Thyroid gland (tissue), 4 donors: ENCODE measurements around the gene IL2RA. TPM values are rescaled to one million over a fixed set of nuclear protein-coding genes. Genes with fewer than 3 reads are reported as not detected.
A peak's percentile ranks its signal among the peaks of the same experiment; 100 is the strongest.

Source experiments
- DNase-seq, 2 donors: peaks; one replicate each; pipeline ENCODE4 v3.0.0-alpha.2; 2019
- H3K27ac ChIP-seq, 3 donors: fragments of 200-600 bp; sonication (generic); 1 replicate in 2 of 3; 2 replicates in 1 of 3; pipeline ENCODE4 v1.5.1; 2016 to 2019; ENCODE audit warnings: mild to moderate bottlenecking in 1 of 3, moderate library complexity in 1 of 3
- H3K27me3 ChIP-seq: fragments of 200-600 bp; sonication (generic); one replicate; pipeline ENCODE4 v1.5.1; 2019
- H3K36me3 ChIP-seq, 2 donors: fragments of 200-600 bp; sonication (generic); one replicate each; pipeline ENCODE4 v1.5.1; 2016 to 2019
- H3K4me1 ChIP-seq, 2 donors: fragments of 200-600 bp; sonication (generic); one replicate each; pipeline ENCODE4 v1.5.1; 2017 to 2019
- H3K4me3 ChIP-seq, 3 donors: fragments of 200-600 bp; sonication (generic); replicated peaks in 1 of 3; 1 replicate in 2 of 3; 2 replicates in 1 of 3; pipeline ENCODE4 v1.5.1; 2016; ENCODE audit warnings: mild to moderate bottlenecking in 1 of 3
- H3K9me3 ChIP-seq: fragments of 200-600 bp; sonication (generic); one replicate; pipeline ENCODE4 v1.5.1; 2017
- CTCF ChIP-seq, 6 experiments: fragments of 200-600 bp in 3 of 6; fragments of 450-650 bp in 3 of 6; sonication (generic) in 3 of 6; IDR thresholded peaks; one replicate each; pipeline ENCODE4 v1.5.1; 2016 to 2019; ENCODE audit warnings: antibody characterized with exemption in 6 of 6, mild to moderate bottlenecking in 2 of 6, inconsistent platforms in 1 of 6, moderate library complexity in 1 of 6
- POLR2A ChIP-seq, 2 donors: fragments of 450-650 bp; IDR thresholded peaks; one replicate each; pipeline ENCODE4 v1.6.1; 2017; ENCODE audit warnings: antibody characterized with exemption in 2 of 2, mild to moderate bottlenecking in 2 of 2, moderate library complexity in 1 of 2
- WGBS, 2 donors: methylation state at CpG; one replicate each; pipeline ENCODE4 v1.1.5; 2017; 5-methylcytosine and 5-hydroxymethylcytosine counted together
- intact Hi-C: fragments of 100-400 bp; cut with DNase I; formaldehyde crosslinking; loops from one replicate; pipeline ENCODE4 v1.15.1; 2023
- total RNA-seq, 4 donors: library from RNA; depleted of rRNA; stranded (reverse); fragments of >200 nt; gene quantifications; one replicate each; pipeline ENCODE4 v1.2.3, GENCODE V29; 2016

IL2RA gene
- total RNA-seq, 4 donors from 2014 or later = 1.7 to 11.3 (median 2.3) TPM

GRCh38 chr10:5985029-5985428 is 77.1 kb downstream of the IL2RA start:
- Histone ChIP-seq H3K27me3 (no peaks in the 10 kb centered on the region), H3K4me1 (no peaks in the 10 kb centered on the region), H3K9me3 (no peaks in the 10 kb centered on the region), H3K27ac (no peak overlapping the region), H3K36me3 (no peaks in the 10 kb centered on the region), H3K4me3 (no peak overlapping the region)
- 85 to 86% methylated on average over 5 of the region's 5 CpGs for WGBS, 2 donors
- DNase-seq = no peak
- TF ChIP-seq POLR2A (IDR thresholded peaks at IDR 0.05) = no peak
- TF ChIP-seq CTCF (IDR thresholded peaks at IDR 0.05) = no peak
- intact Hi-C loops = no loop called here

GRCh38 chr10:5983774-5984173 is 78.4 kb downstream of the IL2RA start:
- Histone ChIP-seq H3K4me3 (no peak overlapping the region), H3K4me1 (no peaks in the 10 kb centered on the region), H3K9me3 (no peaks in the 10 kb centered on the region), H3K27ac (no peak overlapping the region), H3K36me3 (no peaks in the 10 kb centered on the region), H3K27me3 (no peaks in the 10 kb centered on the region)
- no peak for TF ChIP-seq CTCF (IDR thresholded peaks at IDR 0.05)
- no peak for TF ChIP-seq POLR2A (IDR thresholded peaks at IDR 0.05)
- intact Hi-C loops = no loop called here
- WGBS, 2 donors = 52 to 54% methylated on average over 9 of the region's 9 CpGs
- DNase-seq = no peak

- no peaks in the 10 kb centered on the region for H3K36me3 ChIP-seq
- TF ChIP-seq POLR2A (IDR thresholded peaks at IDR 0.05) (no peak), CTCF (IDR thresholded peaks at IDR 0.05) (no peak)
- H3K27me3 ChIP-seq = no peaks in the 10 kb centered on the region
- H3K4me3 ChIP-seq = no peak overlapping the region
- 80 to 93% methylated on average over 9 of the region's 9 CpGs for WGBS, 2 donors
- H3K27ac ChIP-seq = no peak overlapping the region
- no peak for DNase-seq
- H3K4me1 ChIP-seq = no peaks in the 10 kb centered on the region
- intact Hi-C loops = no loop called here
- H3K9me3 ChIP-seq = no peaks in the 10 kb centered on the region
Measured at GRCh38 chr10:5981529-5981928, 80.6 kb downstream of the IL2RA start.

- Histone ChIP-seq H3K4me3 (peak overlapping the region in 2 of 3 donors; percentile 75 to 76), H3K27ac (peak overlapping the region; percentile 89 to 93 (median 93)), H3K27me3 (no peaks in the 10 kb centered on the region), H3K4me1 (no peaks in the 10 kb centered on the region), H3K36me3 (no peaks in the 10 kb centered on the region), H3K9me3 (no peaks in the 10 kb centered on the region)
- no peak for DNase-seq
- intact Hi-C loops = no loop called here
- TF ChIP-seq POLR2A (IDR thresholded peaks at IDR 0.05) (no peak), CTCF (IDR thresholded peaks at IDR 0.05) (no peak)
- 22 to 43% methylated on average over 6 of the region's 6 CpGs for WGBS, 2 donors
Measured at GRCh38 chr10:5978230-5978489, 84.0 kb downstream of the IL2RA start.

GRCh38 chr10:5977471-5978229 is 84.5 kb downstream of the IL2RA start, which contains the start of gene IL15RA:
IL15RA (minus strand) TSS chr10:5977543; CDS start chr10:5977492, 51 bp downstream.
- WGBS, 2 donors = 1 to 7% methylated on average over 3 to 18 of the region's 80 CpGs

More at GRCh38 chr10:5977471-5978229, 84.5 kb downstream of the IL2RA start, which contains the start of gene IL15RA:
- DNase-seq = peak; percentile 69 to 72
- H3K4me1 ChIP-seq = no peaks in the 10 kb centered on the region
- peak within 1 kb of the TSS; percentile 74 to 76 (median 75) for H3K4me3 ChIP-seq
- H3K27ac ChIP-seq = peak within 1 kb of the TSS; percentile 89 to 93 (median 93)
- H3K9me3 ChIP-seq = no peaks in the 10 kb centered on the region
- no peaks in the 10 kb centered on the region for H3K27me3 ChIP-seq
- TF ChIP-seq CTCF (IDR thresholded peaks at IDR 0.05) = peak in 1 of 6 experiments; percentile 30
- peak in 1 of 2 donors; percentile 6 for TF ChIP-seq POLR2A (IDR thresholded peaks at IDR 0.05)
- intact Hi-C loops = no loop called here
- no peaks in the 10 kb centered on the region for H3K36me3 ChIP-seq
